K562 treated with DMSO at 1 percent for 24 hours (cell line): ENCODE data around the gene PTPRC. TPM values are rescaled to one million over a fixed set of nuclear protein-coding genes. Genes with fewer than 3 reads are reported as not detected.

Experiments
- total RNA-seq: library from RNA; unstranded; fragments of 300-600 nt; gene quantifications from 2 replicates; pipeline ENCODE4 v1.2.3, GENCODE V29; 2022; ENCODE audit warnings: low read depth; ENCODE audit not compliant: insufficient read depth

The PTPRC gene
- 19.5 and 20.1 TPM in 2 replicates for total RNA-seq

GRCh38 chr1:198638894-198639635 is at the start of gene PTPRC:
TSS of gene PTPRC (plus strand) at chr1:198639040. CDS start at chr1:198639269, 229 bp downstream.

Other genes starting within 250 kb of the PTPRC start
- gene ATP6V1G3, start 98.4 kb upstream of the PTPRC start, total RNA-seq: not detected in 2 replicates